ENCODE data around the gene MYO3B. TPM values are rescaled to one million over a fixed set of nuclear protein-coding genes. Genes with fewer than 3 reads are reported as not detected.

Gene MYO3B
- total RNA-seq, 1 experiment from 2014 or later, result 0.50 TPM

- no peak for DNase-seq (ENCODE audit: low spot score)
- Mint-ChIP-seq H3K36me3 (peaks cover 16% of the 10 kb centered on the region), H3K4me1 (peaks cover 22% of the 10 kb centered on the region), H3K27ac (no peak overlapping the region), H3K27me3 (ENCODE audit: low read depth) (peaks cover 3% of the 10 kb centered on the region), H3K9me3 (peaks cover 21% of the 10 kb centered on the region), H3K4me3 (no peak overlapping the region)
- ChIA-PET POLR2A (no interaction called here), CTCF (no interaction called here)
- TF ChIP-seq CBFB (CRISPR knock-in tag; IDR thresholded peaks at IDR 0.05; ENCODE audit: low read depth), result no peak
- ATAC-seq, result peak; percentile 61
These were observed 38.5 kb upstream of the MYO3B start for GRCh38 chr2:170139276-170139967.

DNA sequence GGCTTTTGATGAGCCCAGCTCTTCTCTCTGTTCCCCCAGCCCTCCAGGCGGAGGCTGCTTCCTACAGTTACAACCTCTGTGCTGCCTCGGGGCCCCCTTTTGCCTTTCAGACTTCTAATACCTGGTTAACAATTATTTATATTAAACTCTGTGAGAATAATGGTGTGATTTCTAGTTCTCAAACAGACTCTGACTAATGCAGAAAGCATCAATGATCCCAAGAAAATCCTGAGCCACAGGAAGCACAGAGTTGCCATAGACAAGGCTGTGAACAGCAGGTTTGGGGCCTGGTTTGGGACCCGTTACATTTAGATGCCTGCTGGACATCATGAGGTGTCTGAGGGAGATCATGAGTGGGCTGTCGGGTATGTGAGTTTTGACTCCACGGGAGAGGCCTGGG, 37.4 kb upstream of the MYO3B start:
- H3K36me3 Mint-ChIP-seq, result peaks cover 7% of the 10 kb centered on the region; the same call in 1 of the 2 replicates
- H3K4me1 Mint-ChIP-seq, result peaks cover 24% of the 10 kb centered on the region
- no peak overlapping the region for H3K27ac Mint-ChIP-seq
- POLR2A ChIA-PET, result no interaction called here
- peaks cover 12% of the 10 kb centered on the region for H3K9me3 Mint-ChIP-seq
- ATAC-seq, result no peak
- TF ChIP-seq EMX1 (CRISPR knock-in tag; IDR thresholded peaks at IDR 0.05), result no peak
- no peak for TF ChIP-seq ZNF263 (CRISPR knock-in tag; IDR thresholded peaks at IDR 0.05; ENCODE audit: low read depth)
- no peak for TF ChIP-seq CREB1 (CRISPR knock-in tag; IDR thresholded peaks at IDR 0.05)
- TF ChIP-seq, protein P1, sequence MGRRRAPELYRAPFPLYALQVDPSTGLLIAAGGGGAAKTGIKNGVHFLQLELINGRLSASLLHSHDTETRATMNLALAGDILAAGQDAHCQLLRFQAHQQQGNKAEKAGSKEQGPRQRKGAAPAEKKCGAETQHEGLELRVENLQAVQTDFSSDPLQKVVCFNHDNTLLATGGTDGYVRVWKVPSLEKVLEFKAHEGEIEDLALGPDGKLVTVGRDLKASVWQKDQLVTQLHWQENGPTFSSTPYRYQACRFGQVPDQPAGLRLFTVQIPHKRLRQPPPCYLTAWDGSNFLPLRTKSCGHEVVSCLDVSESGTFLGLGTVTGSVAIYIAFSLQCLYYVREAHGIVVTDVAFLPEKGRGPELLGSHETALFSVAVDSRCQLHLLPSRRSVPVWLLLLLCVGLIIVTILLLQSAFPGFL (CRISPR knock-in tag; IDR thresholded peaks at IDR 0.05; ENCODE audit: borderline replicate concordance), result no peak
- TF ChIP-seq ATF6 (CRISPR knock-in tag; IDR thresholded peaks at IDR 0.05), result no peak
- TF ChIP-seq, protein P2, sequence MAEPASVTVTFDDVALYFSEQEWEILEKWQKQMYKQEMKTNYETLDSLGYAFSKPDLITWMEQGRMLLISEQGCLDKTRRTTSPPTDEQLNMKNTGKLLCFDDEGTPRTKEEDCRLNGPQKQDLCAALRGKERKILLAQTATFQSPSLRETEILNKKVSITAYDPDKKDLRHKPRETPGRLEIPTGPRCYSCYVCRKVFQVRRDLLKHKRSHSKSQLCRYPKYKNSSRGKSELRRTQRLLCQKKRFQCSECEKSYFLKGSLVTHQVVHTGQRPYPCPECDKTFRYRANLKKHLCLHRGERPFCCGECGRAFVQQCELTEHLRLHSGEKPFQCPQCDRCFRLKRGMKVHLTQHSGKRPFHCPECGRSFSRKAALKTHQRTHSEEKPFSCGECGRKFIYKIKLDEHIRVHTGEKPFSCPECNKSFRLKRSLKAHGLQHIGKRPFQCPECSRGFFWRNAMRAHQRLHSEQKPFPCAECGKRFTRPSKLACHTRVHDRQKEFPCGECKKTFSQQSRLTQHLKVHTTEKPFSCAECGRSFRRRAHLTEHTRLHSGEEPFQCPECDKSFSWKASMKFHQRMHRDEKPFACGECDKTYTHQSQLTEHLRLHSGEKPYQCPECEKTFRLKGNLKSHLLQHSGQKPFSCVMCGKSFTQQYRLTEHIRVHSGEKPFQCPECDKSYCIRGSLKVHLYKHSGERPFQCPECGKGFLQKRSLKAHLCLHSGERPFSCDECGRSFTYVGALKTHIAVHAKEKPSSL (CRISPR knock-in tag; conservative IDR thresholded peaks at IDR 0.05), result no peak
- TF ChIP-seq MXD4 (CRISPR knock-in tag; IDR thresholded peaks at IDR 0.05; ENCODE audit: borderline replicate concordance), result no peak
- no peak for TF ChIP-seq ZNF396 (CRISPR knock-in tag; IDR thresholded peaks at IDR 0.05; ENCODE audit: borderline replicate concordance)
- no peak for TF ChIP-seq USF2 (CRISPR knock-in tag; IDR thresholded peaks at IDR 0.05)
- no peak for TF ChIP-seq ZBTB21 (CRISPR knock-in tag; IDR thresholded peaks at IDR 0.05; ENCODE audit: borderline replicate concordance)
- no peak for TF ChIP-seq SMAD4 (CRISPR knock-in tag; IDR thresholded peaks at IDR 0.05)
- TF ChIP-seq GABPB1 (CRISPR knock-in tag; IDR thresholded peaks at IDR 0.05), result no peak
- TF ChIP-seq, protein P3, sequence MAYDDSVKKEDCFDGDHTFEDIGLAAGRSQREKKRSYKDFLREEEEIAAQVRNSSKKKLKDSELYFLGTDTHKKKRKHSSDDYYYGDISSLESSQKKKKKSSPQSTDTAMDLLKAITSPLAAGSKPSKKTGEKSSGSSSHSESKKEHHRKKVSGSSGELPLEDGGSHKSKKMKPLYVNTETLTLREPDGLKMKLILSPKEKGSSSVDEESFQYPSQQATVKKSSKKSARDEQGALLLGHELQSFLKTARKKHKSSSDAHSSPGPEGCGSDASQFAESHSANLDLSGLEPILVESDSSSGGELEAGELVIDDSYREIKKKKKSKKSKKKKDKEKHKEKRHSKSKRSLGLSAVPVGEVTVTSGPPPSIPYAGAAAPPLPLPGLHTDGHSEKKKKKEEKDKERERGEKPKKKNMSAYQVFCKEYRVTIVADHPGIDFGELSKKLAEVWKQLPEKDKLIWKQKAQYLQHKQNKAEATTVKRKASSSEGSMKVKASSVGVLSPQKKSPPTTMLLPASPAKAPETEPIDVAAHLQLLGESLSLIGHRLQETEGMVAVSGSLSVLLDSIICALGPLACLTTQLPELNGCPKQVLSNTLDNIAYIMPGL (CRISPR knock-in tag; IDR thresholded peaks at IDR 0.05), result no peak
- TF ChIP-seq NR2C2 (CRISPR knock-in tag; IDR thresholded peaks at IDR 0.05), result no peak
- no peak for TF ChIP-seq ZNF317 (CRISPR knock-in tag; IDR thresholded peaks at IDR 0.05; ENCODE audit: borderline replicate concordance, low read depth)
- TF ChIP-seq ATF1 (CRISPR knock-in tag; IDR thresholded peaks at IDR 0.05), result no peak
- no peak for TF ChIP-seq CREM (CRISPR knock-in tag; IDR thresholded peaks at IDR 0.05)
- TF ChIP-seq FOXP1 (CRISPR knock-in tag; IDR thresholded peaks at IDR 0.05; ENCODE audit: borderline replicate concordance), result no peak
- no peak for TF ChIP-seq ERG (CRISPR knock-in tag; IDR thresholded peaks at IDR 0.05)
- TF ChIP-seq NFE2L1 (CRISPR knock-in tag; IDR thresholded peaks at IDR 0.05), result no peak
- no peak overlapping the region for H3K4me3 Mint-ChIP-seq
- no peak for DNase-seq (ENCODE audit: low spot score)
- H3K27me3 Mint-ChIP-seq (ENCODE audit: low read depth), result peaks cover 3% of the 10 kb centered on the region
- CTCF ChIA-PET, result no interaction called here

Data from WTC11 (cell line).